Tibial artery (tissue), 4 donors: ENCODE data around the gene ADI1.

Experiments
- DNase-seq, 2 donors: peaks; one replicate each; pipeline ENCODE4 v3.0.0-alpha.2; 2019
- H3K27ac ChIP-seq, 2 donors: fragments of 200-600 bp; sonication (generic) in 1 of 2; 1 replicate in 1 of 2; 2 replicates in 1 of 2; pipeline ENCODE4 v1.5.1; 2018 to 2019; ENCODE audit warnings: mild to moderate bottlenecking in 1 of 2
- H3K27me3 ChIP-seq, 2 donors: fragments of 200-600 bp; sonication (generic) in 1 of 2; one replicate each; pipeline versions ENCODE4 v1.5.1 to v1.6.0; 2016 to 2019
- H3K36me3 ChIP-seq, 3 donors: fragments of 200-600 bp; sonication (generic) in 2 of 3; one replicate each; pipeline ENCODE4 v1.5.1; 2016 to 2019; ENCODE audit warnings: mild to moderate bottlenecking in 2 of 3
- H3K4me1 ChIP-seq, 4 donors: fragments of 200-600 bp; sonication (generic) in 2 of 4; 1 replicate in 3 of 4; 2 replicates in 1 of 4; pipeline ENCODE4 v1.5.1; 2016 to 2019
- H3K4me3 ChIP-seq, 2 donors: fragments of 200-600 bp; sonication (generic) in 1 of 2; 1 replicate in 1 of 2; 2 replicates in 1 of 2; pipeline ENCODE4 v1.5.1; 2018 to 2019; ENCODE audit warnings: mild to moderate bottlenecking in 2 of 2
- H3K9me3 ChIP-seq, 3 donors: fragments of 200-600 bp; sonication (generic) in 1 of 3; one replicate each; pipeline ENCODE4 v1.5.1; 2016 to 2019
- CTCF ChIP-seq, 2 experiments: fragments of 200-600 bp in 1 of 2; fragments of 450-650 bp in 1 of 2; IDR thresholded peaks; one replicate each; pipeline ENCODE4 v1.5.1; 2017 to 2019; ENCODE audit warnings: antibody characterized with exemption in 2 of 2, mild to moderate bottlenecking in 1 of 2, moderate library complexity in 1 of 2
- intact Hi-C: fragments of 100-400 bp; cut with DNase I; formaldehyde crosslinking; loops from one replicate; pipeline ENCODE4 v1.15.0; 2023; ENCODE audit warnings: low total_unique reads

Gene ADI1

GRCh38 chr2:3491306-3491705 lies 28.0 kb downstream of the ADI1 start:
- peak overlapping the region in 1 of 2 donors; percentile 76 for H3K27ac ChIP-seq
- H3K4me1 ChIP-seq: peaks cover 0 to 43% (median 16%) of the 10 kb centered on the region in 4 donors
- no peak for TF ChIP-seq CTCF (IDR thresholded peaks at IDR 0.05)
- no peak for DNase-seq
- intact Hi-C loops: no loop called here
- H3K9me3 ChIP-seq: no peaks in the 10 kb centered on the region
- H3K4me3 ChIP-seq: no peak overlapping the region
- peaks cover 13 to 18% (median 15%) of the 10 kb centered on the region in 3 donors for H3K36me3 ChIP-seq
- no peaks in the 10 kb centered on the region for H3K27me3 ChIP-seq

- intact Hi-C loops: no loop called here
- H3K27ac ChIP-seq: peak overlapping the region in 1 of 2 donors; percentile 50
- peaks cover 0 to 43% (median 16%) of the 10 kb centered on the region in 4 donors for H3K4me1 ChIP-seq
Observed at GRCh38 chr2:3490191-3491170, 28.9 kb downstream of the ADI1 start.

GRCh38 chr2:3489764-3490115 lies 29.6 kb downstream of the ADI1 start:
- intact Hi-C loops: no loop called here
- TF ChIP-seq CTCF (IDR thresholded peaks at IDR 0.05): no peak
- peak overlapping the region in 1 of 2 donors; percentile 50 for H3K27ac ChIP-seq

More at GRCh38 chr2:3490191-3491170, 28.9 kb downstream of the ADI1 start:
- no peak for DNase-seq
- no peaks in the 10 kb centered on the region for H3K9me3 ChIP-seq
- no peaks in the 10 kb centered on the region for H3K27me3 ChIP-seq
- no peak for TF ChIP-seq CTCF (IDR thresholded peaks at IDR 0.05)
- H3K4me3 ChIP-seq: no peak overlapping the region
- peaks cover 5 to 18% (median 13%) of the 10 kb centered on the region in 3 donors for H3K36me3 ChIP-seq

GRCh38 chr2:3488855-3489763 lies 30.2 kb downstream of the ADI1 start:
- peaks cover 0 to 40% (median 16%) of the 10 kb centered on the region in 4 donors for H3K4me1 ChIP-seq
- no peaks in the 10 kb centered on the region for H3K27me3 ChIP-seq
- no peak overlapping the region for H3K4me3 ChIP-seq
- no peak for DNase-seq
- H3K27ac ChIP-seq: peak overlapping the region in 1 of 2 donors; percentile 50
- no peak for TF ChIP-seq CTCF (IDR thresholded peaks at IDR 0.05)
- peaks cover 0 to 24% (median 10%) of the 10 kb centered on the region in 3 donors for H3K36me3 ChIP-seq
- intact Hi-C loops: no loop called here
- no peaks in the 10 kb centered on the region for H3K9me3 ChIP-seq

More at GRCh38 chr2:3489764-3490115, 29.6 kb downstream of the ADI1 start:
- peaks cover 0 to 43% (median 16%) of the 10 kb centered on the region in 4 donors for H3K4me1 ChIP-seq
- peaks cover 0 to 18% (median 6%) of the 10 kb centered on the region in 3 donors for H3K36me3 ChIP-seq
- H3K27me3 ChIP-seq: no peaks in the 10 kb centered on the region
- no peak for DNase-seq
- no peaks in the 10 kb centered on the region for H3K9me3 ChIP-seq
- no peak overlapping the region for H3K4me3 ChIP-seq

GRCh38 chr2:3488061-3488531 lies 31.2 kb downstream of the ADI1 start:
- DNase-seq: no peak
- intact Hi-C loops: no loop called here
- H3K27ac ChIP-seq: peak overlapping the region; percentile 15 to 50

More at GRCh38 chr2:3488061-3488531, 31.2 kb downstream of the ADI1 start:
- H3K4me3 ChIP-seq: no peak overlapping the region
- no peaks in the 10 kb centered on the region for H3K27me3 ChIP-seq
- H3K9me3 ChIP-seq: no peaks in the 10 kb centered on the region
- TF ChIP-seq CTCF (IDR thresholded peaks at IDR 0.05): no peak
- H3K36me3 ChIP-seq: peaks cover 0 to 34% (median 14%) of the 10 kb centered on the region in 3 donors
- peaks cover 0 to 30% (median 9%) of the 10 kb centered on the region in 4 donors for H3K4me1 ChIP-seq
